ENCODE data around the gene SAFB2.

- TF ChIP-seq, protein P1, sequence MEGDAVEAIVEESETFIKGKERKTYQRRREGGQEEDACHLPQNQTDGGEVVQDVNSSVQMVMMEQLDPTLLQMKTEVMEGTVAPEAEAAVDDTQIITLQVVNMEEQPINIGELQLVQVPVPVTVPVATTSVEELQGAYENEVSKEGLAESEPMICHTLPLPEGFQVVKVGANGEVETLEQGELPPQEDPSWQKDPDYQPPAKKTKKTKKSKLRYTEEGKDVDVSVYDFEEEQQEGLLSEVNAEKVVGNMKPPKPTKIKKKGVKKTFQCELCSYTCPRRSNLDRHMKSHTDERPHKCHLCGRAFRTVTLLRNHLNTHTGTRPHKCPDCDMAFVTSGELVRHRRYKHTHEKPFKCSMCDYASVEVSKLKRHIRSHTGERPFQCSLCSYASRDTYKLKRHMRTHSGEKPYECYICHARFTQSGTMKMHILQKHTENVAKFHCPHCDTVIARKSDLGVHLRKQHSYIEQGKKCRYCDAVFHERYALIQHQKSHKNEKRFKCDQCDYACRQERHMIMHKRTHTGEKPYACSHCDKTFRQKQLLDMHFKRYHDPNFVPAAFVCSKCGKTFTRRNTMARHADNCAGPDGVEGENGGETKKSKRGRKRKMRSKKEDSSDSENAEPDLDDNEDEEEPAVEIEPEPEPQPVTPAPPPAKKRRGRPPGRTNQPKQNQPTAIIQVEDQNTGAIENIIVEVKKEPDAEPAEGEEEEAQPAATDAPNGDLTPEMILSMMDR (IDR thresholded peaks at IDR 0.05; ENCODE audit: low read depth, low read length, poor library complexity, severe bottlenecking) = no peak
- TF ChIP-seq EZH2phosphoT487 (IDR thresholded peaks at IDR 0.05; ENCODE audit: borderline replicate concordance, low read length) = no peak
Measured at GRCh38 chr19:5588441-5588840, 34.1 kb downstream of the SAFB2 start.
